Suprapubic skin (tissue), 4 donors: ENCODE data around the gene FASLG.

Source experiments
- CTCF ChIP-seq, 2 donors: fragments of 200-600 bp in 1 of 2; fragments of 450-650 bp in 1 of 2; sonication (generic) in 1 of 2; IDR thresholded peaks; one replicate each; pipeline ENCODE4 v1.5.1; 2016 to 2019; ENCODE audit warnings: antibody characterized with exemption in 2 of 2, mild to moderate bottlenecking in 1 of 2, moderate library complexity in 1 of 2
- EP300 ChIP-seq: sonication (generic); formaldehyde crosslinking; IDR thresholded peaks from one replicate; pipeline ENCODE4 v1.6.1; 2017; ENCODE audit warnings: antibody characterized with exemption
- POLR2A ChIP-seq, 2 donors: fragments of 450-650 bp; IDR thresholded peaks; one replicate each; pipeline ENCODE4 v1.6.1; 2017; ENCODE audit warnings: antibody characterized with exemption in 2 of 2, mild to moderate bottlenecking in 2 of 2, moderate library complexity in 2 of 2
- POLR2AphosphoS5 ChIP-seq, 3 donors: sonication (generic); formaldehyde crosslinking; IDR thresholded peaks; one replicate each; pipeline ENCODE4 v1.6.1; 2017; ENCODE audit warnings: antibody characterized with exemption in 3 of 3

- TF ChIP-seq POLR2A (IDR thresholded peaks at IDR 0.05) (no peak), POLR2AphosphoS5 (IDR thresholded peaks at IDR 0.05) (no peak), CTCF (IDR thresholded peaks at IDR 0.05) (no peak), EP300 (no peak)
These were observed 8.3 kb upstream of the FASLG start for GRCh38 chr1:172650474-172651193.
